ENCODE measurements around the gene MLLT6. TPM values are rescaled to one million over a fixed set of nuclear protein-coding genes. Genes with fewer than 3 reads are reported as not detected.

Gene MLLT6
- total and polyA plus RNA-seq, 2 of the 13 experiments (the other 11 are each of a cell fraction or from before 2014, with no cell fraction given): 50.7 to 69.5 TPM

DNA sequence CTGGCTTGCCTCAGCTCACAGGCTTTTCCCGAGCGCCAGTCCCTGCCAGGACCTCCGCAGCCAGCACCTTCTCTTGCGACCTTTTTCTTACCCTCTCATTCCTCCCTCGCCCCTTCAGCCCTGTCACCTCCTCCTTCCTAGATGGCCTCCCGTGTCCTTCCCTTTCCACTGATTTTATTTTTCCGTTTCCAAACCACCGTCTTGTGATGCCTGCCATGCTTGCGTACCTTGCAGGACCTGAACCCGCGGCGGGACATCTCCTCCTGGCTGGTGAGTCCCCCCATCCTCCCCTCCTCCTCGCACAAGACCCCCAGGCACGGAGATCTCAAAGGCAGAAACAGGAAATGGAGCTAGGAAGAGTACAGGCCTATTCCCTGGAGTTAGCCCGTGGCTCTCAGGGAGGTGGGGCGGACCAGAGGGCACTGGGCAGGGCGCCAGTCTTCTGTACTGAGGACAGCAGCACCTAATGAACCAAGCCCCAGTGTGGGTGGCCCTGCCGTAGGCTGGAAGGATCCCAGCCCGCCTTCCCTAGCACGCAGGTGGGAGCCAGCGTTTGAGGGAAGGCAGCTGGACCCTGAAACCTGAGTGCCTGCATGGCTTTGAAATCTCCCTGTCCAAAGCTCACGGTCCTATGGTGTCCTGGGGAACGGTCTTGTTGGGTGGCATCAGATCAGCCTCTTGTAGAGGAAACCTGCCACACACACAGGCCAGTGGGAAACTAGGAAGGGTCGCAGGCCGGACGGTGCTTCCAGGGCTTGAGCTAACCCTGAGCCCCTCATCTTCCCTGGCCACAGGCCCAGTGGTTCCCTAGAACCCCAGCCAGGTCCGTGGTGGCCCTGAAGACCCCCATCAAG lies 25.7 kb downstream of the MLLT6 start (continued):
- TF ChIP-seq PBX2 (CRISPR knock-in tag; IDR thresholded peaks at IDR 0.05) (no peak), ZBTB10 (CRISPR knock-in tag; IDR thresholded peaks at IDR 0.05; ENCODE audit: borderline replicate concordance) (no peak), ZNF772 (CRISPR knock-in tag; IDR thresholded peaks at IDR 0.05) (peak; percentile 74; the same call in 1 of the 2 replicates), JUN (CRISPR knock-in tag; IDR thresholded peaks at IDR 0.05) (no peak), IRX3 (CRISPR knock-in tag; IDR thresholded peaks at IDR 0.05; ENCODE audit: borderline replicate concordance, low read depth) (0 out of 2 replicates have a peak, but pooled peaks have one; percentile 16), PRPF4 (IDR thresholded peaks at IDR 0.05; ENCODE audit: low read depth, low read length, poor library complexity, severe bottlenecking) (no peak), HDAC1 (CRISPR knock-in tag; IDR thresholded peaks at IDR 0.05) (peak; percentile 78), ZNF777 (CRISPR knock-in tag; IDR thresholded peaks at IDR 0.05) (no peak), HOXA5 (CRISPR knock-in tag; IDR thresholded peaks at IDR 0.05) (no peak; the same call in 1 of the 2 replicates), SOX5 (CRISPR knock-in tag; IDR thresholded peaks at IDR 0.05; ENCODE audit: borderline replicate concordance) (0 out of 2 replicates have a peak, but pooled peaks have one; percentile 53), ZNF841 (CRISPR knock-in tag; IDR thresholded peaks at IDR 0.05; ENCODE audit: borderline replicate concordance) (no peak), NFKB2 (CRISPR knock-in tag; IDR thresholded peaks at IDR 0.05; ENCODE audit: borderline replicate concordance) (peak; percentile 29; the same call in 1 of the 2 replicates), ZNF263 (CRISPR knock-in tag; IDR thresholded peaks at IDR 0.05) (no peak; the same call in 1 of the 2 replicates), PPARG (CRISPR knock-in tag; conservative IDR thresholded peaks at IDR 0.05) (peak; percentile 13; the same call in 1 of the 2 replicates), ZNF337 (CRISPR knock-in tag; IDR thresholded peaks at IDR 0.05; ENCODE audit: borderline replicate concordance, low read depth) (no peak), IRF9 (CRISPR knock-in tag; IDR thresholded peaks at IDR 0.05; ENCODE audit: borderline replicate concordance) (peak; percentile 85; the same call in 1 of the 2 replicates), SMC3 (IDR thresholded peaks at IDR 0.05; ENCODE audit: low read length) (no peak; the same call in 1 of the 2 replicates), CSRNP1 (CRISPR knock-in tag; IDR thresholded peaks at IDR 0.05) (peak; percentile 92; the same call in 1 of the 2 replicates)
- TF ChIP-seq, protein P1, sequence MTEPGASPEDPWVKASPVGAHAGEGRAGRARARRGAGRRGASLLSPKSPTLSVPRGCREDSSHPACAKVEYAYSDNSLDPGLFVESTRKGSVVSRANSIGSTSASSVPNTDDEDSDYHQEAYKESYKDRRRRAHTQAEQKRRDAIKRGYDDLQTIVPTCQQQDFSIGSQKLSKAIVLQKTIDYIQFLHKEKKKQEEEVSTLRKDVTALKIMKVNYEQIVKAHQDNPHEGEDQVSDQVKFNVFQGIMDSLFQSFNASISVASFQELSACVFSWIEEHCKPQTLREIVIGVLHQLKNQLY (CRISPR knock-in tag; IDR thresholded peaks at IDR 0.05): no peak
- TF ChIP-seq, protein P2, sequence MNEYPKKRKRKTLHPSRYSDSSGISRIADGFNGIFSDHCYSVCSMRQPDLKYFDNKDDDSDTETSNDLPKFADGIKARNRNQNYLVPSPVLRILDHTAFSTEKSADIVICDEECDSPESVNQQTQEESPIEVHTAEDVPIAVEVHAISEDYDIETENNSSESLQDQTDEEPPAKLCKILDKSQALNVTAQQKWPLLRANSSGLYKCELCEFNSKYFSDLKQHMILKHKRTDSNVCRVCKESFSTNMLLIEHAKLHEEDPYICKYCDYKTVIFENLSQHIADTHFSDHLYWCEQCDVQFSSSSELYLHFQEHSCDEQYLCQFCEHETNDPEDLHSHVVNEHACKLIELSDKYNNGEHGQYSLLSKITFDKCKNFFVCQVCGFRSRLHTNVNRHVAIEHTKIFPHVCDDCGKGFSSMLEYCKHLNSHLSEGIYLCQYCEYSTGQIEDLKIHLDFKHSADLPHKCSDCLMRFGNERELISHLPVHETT (CRISPR knock-in tag; conservative IDR thresholded peaks at IDR 0.05): peak; percentile 53; the same call in 1 of the 2 replicates

All from HepG2 (cell line).